Skin epidermis (tissue), 12 donors: ENCODE measurements around the gene C2.
A peak's percentile ranks its signal among the peaks of the same experiment; 100 is the strongest.
"Not testable (repeated sequence)": the region's sequence is repeated elsewhere in the genome, so short reads cannot be mapped to it uniquely, and the experiment has no call there.

ENCODE experiments used
- H3K27ac ChIP-seq, 21 experiments: fragments of 200-600 bp; sonication (generic) in 11 of 21; one replicate each; pipeline ENCODE4 v1.5.0; 2020; ENCODE audit warnings: mild to moderate bottlenecking in 3 of 21, inconsistent platforms in 2 of 21, moderate library complexity in 2 of 21
- H3K4me3 ChIP-seq, 7 experiments: fragments of 200-600 bp; sonication (generic) in 2 of 7; one replicate each; pipeline ENCODE4 v1.5.0; 2020; ENCODE audit warnings: inconsistent platforms in 2 of 7, mild to moderate bottlenecking in 2 of 7, moderate library complexity in 1 of 7

The C2 gene

DNA sequence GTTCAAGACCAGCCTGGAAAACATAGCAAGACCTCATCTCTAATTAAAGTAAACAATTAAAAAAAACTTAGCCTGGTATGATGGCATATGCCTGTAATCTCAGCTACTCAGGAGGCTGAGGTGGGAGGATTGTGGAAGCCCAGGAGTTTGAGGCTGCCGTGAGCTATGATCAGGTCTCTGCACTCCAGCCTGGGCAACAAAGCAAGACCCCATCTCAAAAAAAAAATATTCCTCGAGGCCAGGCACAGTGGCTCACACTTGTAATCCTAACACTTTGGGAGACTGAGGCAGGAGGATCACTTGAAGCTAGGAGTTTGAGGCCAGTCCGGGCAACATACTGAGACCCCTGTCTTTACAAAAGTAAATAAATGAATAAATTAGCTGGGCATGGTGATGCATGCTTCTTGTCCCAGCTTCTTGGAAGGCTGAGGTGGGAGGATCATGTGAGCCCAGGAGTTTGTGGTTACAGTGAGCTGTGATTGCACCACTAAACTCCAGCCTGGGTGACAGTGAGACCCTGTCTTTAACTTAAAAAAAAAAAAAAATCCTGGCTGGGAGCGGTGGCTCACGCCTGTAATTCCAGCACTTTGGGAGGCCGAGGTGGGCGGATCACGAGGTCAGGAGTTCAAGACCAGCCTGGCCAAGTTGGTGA lies 9.3 kb upstream of the C2 start:
- no peak overlapping the region for H3K4me3 ChIP-seq
- no peak overlapping the region for H3K27ac ChIP-seq

DNA sequence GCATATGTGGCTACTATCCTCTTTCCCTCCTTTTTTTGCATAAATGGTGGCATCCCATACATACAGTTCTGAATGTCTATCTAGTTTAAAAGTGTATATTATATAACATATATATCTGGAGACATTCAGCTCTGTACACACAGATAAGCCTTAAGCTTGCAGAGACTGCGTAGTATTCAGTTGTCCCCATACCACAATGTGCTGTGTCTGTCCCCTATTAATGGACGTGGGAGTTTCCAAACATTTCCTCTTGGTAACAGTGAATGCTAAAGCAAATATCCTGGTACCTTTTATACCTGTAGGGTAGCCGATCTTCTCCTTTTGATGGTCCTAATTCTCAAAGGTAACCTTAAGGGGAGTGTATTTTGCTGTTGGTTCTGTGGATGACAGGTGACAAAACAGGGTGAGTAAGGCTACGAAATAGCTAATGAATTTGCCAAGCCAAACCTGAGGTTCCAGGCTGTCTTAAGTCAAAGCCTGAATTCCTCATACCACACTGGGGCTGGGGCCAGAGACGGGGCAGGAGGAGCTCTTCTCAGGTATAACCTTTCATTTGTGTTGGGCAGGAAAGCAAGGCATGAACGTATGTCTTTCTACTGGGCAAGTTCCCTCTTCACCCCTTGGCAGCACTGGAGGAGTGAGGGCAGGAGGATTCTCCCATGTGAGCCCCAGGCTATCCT lies 7.8 kb upstream of the C2 start:
- Histone ChIP-seq H3K4me3 (no peak overlapping the region), H3K27ac (no peak overlapping the region)

DNA sequence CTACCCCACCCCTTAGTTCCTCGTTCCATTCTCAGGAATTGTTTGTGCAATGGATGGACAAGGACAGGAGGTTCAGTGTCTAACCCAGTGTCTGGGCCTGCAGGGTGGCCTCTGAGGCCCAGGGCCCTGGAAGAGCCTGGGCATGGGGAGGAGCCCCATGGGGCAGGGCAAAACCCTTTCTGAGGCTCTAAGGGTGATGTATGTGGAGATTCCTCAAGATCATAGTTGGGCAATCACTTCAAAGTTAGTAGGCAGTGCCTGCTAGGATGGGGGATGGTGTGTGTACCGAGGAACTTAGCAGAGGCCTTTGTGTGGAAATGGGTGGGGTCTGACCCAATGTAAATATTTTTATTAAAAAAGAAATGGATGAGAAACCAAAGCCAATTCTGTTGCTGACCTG lies 6.7 kb upstream of the C2 start:
- H3K27ac ChIP-seq: no peak overlapping the region
- H3K4me3 ChIP-seq: no peak overlapping the region

DNA sequence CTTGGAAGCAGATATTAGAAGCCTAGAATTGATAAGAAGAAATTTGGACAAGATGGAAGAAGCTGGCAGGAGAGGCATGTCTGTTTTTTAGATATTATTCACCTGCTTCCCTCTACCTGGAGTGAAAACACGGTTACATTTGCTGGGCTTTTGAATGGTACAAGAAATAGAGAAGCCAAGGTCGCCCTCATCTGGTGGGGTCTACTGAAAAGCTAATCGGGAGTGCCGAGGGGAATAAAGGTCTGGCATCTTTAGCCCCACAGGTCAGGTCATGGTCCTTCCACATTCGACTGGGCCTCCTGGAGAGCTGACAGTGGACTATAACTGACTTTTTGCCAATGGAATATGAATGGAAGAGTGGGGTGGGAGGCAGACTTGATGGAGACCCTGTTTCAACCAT lies 4.6 kb upstream of the C2 start:
- H3K4me3 ChIP-seq: no peak overlapping the region
- H3K27ac ChIP-seq: no peak overlapping the region

DNA sequence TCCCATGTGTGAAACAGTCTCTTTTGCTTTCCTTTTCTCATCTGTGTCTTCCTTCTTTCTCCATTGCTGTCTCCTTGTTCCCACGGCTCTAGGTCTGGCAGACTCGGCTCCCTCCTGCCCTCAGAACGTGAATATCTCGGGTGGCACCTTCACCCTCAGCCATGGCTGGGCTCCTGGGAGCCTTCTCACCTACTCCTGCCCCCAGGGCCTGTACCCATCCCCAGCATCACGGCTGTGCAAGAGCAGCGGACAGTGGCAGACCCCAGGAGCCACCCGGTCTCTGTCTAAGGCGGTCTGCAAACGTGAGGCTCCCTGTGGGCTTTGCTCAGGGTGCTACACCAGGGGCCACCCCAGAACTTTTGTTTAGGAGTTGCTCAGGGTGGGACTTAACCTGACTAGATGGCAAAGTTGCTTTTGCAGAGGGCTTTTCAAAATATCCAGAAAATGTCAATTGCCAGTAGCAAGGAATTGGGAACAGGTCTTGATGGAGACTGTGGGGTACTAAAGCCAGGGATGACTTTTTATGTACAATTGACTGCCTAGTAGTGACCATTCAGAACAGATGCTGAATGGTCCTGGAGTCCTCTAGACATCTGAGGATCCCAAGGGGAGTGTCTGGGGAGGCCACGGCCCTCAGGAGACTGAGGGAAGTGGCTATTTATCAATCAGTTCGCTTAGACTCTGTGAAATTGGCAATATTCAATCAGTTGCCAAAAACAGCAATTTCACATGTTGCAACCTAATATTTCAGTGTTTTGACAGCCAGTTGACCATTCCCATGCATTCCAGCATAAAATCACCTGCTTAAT lies 550 bp downstream of the C2 start:
- Histone ChIP-seq H3K27ac (peak overlapping the region in 11 of 21 experiments; percentile 8 to 76 (median 43)), H3K4me3 (peak overlapping the region in 3 of 7 experiments; percentile 6 to 34 (median 11))

DNA sequence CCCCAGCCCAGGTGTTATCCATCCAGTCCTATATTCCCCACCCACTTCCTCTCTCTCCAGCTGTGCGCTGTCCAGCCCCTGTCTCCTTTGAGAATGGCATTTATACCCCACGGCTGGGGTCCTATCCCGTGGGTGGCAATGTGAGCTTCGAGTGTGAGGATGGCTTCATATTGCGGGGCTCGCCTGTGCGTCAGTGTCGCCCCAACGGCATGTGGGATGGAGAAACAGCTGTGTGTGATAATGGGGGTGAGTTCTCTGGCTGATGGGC lies 1.1 kb downstream of the C2 start:
- Histone ChIP-seq H3K27ac (no peak overlapping the region), H3K4me3 (peak overlapping the region in 1 of 7 experiments; percentile 11)

DNA sequence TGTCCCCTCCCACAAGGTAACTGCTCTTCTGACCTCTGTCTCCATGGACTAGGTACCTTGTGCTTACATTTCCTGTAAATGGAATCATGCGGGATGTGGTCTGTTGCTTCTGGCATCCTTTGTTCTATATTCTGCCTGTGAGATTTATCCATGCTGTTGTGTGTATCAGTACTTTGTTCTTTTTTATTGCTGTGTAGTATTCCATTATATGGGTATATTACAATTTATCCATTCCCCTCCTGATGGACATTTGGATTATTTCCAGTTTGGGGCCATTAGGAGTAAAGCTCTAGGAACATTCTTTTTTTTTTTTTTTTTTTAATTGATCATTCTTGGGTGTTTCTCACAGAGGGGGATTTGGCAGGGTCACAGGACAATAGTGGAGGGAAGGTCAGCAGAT lies 3.4 kb downstream of the C2 start:
- H3K4me3 ChIP-seq: no peak overlapping the region
- no peak overlapping the region for H3K27ac ChIP-seq

DNA sequence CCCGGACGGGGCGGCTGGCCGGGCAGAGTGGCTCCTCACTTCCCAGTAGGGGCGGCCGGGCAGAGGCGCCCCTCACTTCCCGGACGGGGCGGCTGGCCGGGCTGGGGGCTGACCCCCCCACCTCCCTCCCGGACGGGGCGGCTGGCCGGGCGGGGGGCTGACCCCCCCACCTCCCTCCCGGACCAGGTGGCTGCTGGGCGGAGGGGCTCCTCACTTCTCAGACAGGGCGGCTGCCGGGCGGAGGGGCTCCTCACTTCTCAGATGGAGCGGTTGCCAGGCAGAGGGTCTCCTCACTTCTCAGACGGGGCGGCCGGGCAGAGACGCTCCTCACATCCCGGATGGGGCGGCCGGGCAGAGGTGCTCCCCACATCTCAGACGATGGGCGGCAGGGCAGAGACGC lies 4.6 kb downstream of the C2 start:
- peak overlapping the region in 3 of 7 experiments; percentile 14 to 34 (median 22) for H3K4me3 ChIP-seq
- not testable (repeated sequence) for H3K27ac ChIP-seq

DNA sequence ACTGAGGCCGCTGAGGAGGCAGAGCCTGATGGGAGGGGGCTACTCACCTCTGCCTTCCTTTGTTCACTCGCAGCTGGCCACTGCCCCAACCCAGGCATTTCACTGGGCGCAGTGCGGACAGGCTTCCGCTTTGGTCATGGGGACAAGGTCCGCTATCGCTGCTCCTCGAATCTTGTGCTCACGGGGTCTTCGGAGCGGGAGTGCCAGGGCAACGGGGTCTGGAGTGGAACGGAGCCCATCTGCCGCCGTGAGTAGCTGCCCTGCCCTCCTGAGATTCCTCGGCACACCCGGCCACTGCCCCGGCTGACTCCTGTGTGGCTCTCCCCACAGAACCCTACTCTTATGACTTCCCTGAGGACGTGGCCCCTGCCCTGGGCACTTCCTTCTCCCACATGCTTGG lies 6.0 kb downstream of the C2 start:
- no peak overlapping the region for H3K27ac ChIP-seq
- no peak overlapping the region for H3K4me3 ChIP-seq

DNA sequence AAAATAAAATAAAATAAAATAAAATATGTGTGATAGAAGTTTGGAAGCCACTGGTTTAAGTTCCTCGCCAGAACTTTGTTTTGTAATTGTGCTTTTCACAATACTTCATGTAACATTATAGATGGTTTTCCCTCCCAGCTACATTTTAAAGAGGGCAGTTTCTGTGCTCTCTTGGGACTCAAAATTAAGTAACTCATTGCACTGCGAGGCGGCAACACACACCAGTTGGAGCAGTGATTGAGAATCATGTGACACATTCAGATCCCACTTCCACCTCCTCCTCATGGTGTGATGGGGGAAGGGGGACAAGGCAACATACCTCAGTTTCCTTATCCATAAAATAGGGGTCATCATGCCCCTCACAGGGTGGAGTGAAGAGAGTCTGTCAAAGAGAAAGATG lies 7.5 kb downstream of the C2 start:
- Histone ChIP-seq H3K27ac (no peak overlapping the region), H3K4me3 (no peak overlapping the region)

DNA sequence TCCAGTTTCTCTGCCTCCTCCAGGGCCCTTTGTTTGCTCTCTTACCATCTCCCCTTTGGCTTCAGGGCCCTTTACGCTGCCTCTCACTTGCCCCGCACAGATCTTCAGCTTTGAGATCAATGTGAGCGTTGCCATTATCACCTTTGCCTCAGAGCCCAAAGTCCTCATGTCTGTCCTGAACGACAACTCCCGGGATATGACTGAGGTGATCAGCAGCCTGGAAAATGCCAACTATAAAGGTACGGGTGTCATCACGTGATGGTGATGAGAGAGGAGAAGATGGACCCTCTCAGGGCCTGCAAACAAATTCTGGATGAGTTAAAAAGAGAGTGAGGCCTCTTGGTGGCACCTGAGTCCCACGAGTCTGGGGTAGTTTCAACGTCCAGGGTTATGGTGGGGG lies 8.3 kb downstream of the C2 start:
- Histone ChIP-seq H3K4me3 (no peak overlapping the region), H3K27ac (no peak overlapping the region)

DNA sequence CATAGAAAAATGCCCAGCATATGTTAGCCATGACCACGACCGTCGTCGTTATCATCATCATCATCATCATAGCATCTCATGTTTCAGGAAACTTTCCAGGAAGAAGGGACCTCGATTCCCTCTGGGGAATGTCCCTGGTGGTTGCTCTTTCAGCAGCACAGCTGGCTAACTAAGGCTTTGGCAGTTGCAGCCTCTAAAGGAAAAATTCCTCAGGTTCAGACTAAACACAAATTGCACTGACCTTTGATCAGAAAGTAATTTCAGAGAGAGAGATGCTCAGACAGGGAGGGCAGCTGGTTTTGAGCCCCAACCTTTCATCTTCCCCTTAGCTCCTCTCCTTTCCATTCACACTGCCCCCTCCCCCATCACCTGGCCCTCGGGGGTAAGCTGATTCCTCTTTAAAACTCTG lies 12.7 kb downstream of the C2 start:
- Histone ChIP-seq H3K27ac (no peak overlapping the region), H3K4me3 (no peak overlapping the region)

DNA sequence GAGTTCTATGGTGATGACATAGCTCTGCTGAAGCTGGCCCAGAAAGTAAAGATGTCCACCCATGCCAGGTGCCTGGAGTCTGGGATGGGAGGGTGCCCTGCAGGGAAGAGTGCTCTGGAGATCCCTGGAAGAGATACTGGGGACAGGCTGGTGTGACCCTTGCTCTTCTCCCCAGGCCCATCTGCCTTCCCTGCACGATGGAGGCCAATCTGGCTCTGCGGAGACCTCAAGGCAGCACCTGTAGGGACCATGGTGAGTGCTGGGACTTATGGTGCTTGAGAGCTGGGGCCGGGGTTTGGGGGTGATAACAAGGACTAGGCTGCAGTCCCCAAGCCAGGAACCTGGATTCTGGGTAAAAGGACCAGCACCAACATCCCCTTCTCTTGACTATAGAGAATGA lies 16.2 kb downstream of the C2 start:
- Histone ChIP-seq H3K4me3 (no peak overlapping the region), H3K27ac (no peak overlapping the region)

DNA sequence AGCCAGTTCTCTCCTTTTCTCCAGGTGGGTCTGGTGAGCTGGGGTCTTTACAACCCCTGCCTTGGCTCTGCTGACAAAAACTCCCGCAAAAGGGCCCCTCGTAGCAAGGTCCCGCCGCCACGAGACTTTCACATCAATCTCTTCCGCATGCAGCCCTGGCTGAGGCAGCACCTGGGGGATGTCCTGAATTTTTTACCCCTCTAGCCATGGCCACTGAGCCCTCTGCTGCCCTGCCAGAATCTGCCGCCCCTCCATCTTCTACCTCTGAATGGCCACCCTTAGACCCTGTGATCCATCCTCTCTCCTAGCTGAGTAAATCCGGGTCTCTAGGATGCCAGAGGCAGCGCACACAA lies 17.6 kb downstream of the C2 start:
- peak overlapping the region in 2 of 7 experiments; percentile 23 to 26 for H3K4me3 ChIP-seq
- H3K27ac ChIP-seq: peak overlapping the region in 20 of 21 experiments; percentile 25 to 92 (median 83)

DNA sequence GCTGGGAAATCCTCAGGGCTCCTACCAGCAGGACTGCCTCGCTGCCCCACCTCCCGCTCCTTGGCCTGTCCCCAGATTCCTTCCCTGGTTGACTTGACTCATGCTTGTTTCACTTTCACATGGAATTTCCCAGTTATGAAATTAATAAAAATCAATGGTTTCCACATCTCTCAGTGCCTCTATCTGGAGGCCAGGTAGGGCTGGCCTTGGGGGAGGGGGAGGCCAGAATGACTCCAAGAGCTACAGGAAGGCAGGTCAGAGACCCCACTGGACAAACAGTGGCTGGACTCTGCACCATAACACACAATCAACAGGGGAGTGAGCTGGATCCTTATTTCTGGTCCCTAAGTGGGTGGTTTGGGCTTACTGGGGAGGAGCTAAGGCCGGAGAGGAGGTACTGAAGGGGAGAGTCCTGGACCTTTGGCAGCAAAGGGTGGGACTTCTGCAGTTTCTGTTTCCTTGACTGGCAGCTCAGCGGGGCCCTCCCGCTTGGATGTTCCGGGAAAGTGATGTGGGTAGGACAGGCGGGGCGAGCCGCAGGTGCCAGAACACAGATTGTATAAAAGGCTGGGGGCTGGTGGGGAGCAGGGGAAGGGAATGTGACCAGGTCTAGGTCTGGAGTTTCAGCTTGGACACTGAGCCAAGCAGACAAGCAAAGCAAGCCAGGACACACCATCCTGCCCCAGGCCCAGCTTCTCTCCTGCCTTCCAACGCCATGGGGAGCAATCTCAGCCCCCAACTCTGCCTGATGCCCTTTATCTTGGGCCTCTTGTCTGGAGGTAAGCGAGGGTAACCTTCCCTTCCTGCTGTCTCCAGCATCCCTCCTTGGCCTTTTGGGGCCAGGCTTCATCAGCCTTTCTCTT lies 18.2 kb downstream of the C2 start, which contains the start of gene CFB:
CFB (plus strand) TSS at position 589 of the 863 bp plus-strand sequence; CDS start at position 716, 127 bp downstream.
- Histone ChIP-seq H3K4me3 (peak within 1 kb of the TSS in 3 of 7 experiments; percentile 0 to 26 (median 23)), H3K27ac (peak within 1 kb of the TSS in 20 of 21 experiments; percentile 25 to 92 (median 83))

DNA sequence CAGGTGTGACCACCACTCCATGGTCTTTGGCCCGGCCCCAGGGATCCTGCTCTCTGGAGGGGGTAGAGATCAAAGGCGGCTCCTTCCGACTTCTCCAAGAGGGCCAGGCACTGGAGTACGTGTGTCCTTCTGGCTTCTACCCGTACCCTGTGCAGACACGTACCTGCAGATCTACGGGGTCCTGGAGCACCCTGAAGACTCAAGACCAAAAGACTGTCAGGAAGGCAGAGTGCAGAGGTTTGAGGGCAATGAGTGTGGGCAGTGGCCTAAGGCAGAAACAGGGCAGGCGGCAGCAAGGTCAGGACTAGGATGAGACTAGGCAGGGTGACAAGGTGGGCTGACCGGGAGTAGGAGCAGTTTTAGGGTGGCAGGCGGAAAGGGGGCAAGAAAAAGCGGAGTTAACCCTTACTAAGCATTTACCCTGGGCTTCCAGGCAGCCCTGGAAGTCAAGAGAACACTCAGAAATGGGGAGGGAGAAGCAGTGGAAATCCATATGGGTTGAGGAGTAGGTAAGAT lies 18.9 kb downstream of the C2 start:
- H3K27ac ChIP-seq: peak overlapping the region in 18 of 21 experiments; percentile 25 to 92 (median 84)
- H3K4me3 ChIP-seq: peak overlapping the region in 3 of 7 experiments; percentile 0 to 26 (median 23)

DNA sequence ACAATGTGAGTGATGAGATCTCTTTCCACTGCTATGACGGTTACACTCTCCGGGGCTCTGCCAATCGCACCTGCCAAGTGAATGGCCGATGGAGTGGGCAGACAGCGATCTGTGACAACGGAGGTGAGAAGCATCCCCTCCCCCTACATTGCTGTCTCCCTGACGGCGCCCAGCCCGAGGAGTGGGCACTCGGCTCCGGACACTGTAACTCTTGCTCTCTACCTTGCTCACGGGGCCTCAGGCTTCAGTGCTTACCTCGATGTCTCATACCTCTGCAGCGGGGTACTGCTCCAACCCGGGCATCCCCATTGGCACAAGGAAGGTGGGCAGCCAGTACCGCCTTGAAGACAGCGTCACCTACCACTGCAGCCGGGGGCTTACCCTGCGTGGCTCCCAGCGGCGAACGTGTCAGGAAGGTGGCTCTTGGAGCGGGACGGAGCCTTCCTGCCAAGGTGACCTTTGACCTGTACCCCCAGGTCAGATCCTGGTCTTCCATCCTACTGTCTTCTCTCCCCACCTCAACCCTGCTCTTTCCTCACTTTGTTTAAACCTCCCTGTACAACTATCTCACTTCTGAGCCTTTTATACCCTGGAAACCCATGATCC lies 19.7 kb downstream of the C2 start:
- H3K27ac ChIP-seq: peak overlapping the region in 9 of 21 experiments; percentile 16 to 92 (median 85)
- H3K4me3 ChIP-seq: no peak overlapping the region

DNA sequence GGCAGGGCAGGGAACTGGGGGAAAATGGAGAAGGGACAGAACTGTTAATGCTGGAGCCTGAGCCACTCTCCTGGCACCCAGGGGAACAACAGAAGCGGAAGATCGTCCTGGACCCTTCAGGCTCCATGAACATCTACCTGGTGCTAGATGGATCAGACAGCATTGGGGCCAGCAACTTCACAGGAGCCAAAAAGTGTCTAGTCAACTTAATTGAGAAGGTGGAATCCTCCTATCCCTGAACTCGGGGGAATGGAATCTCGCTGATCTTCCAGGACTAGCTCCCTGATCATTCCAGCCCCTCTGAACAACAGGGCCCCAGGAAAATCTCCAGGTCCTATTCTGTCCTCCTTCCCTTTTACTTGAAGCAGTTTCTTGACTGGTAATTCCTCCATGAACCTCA lies 20.3 kb downstream of the C2 start:
- no peak overlapping the region for H3K4me3 ChIP-seq
- peak overlapping the region in 3 of 21 experiments; percentile 1 to 45 (median 16) for H3K27ac ChIP-seq

DNA sequence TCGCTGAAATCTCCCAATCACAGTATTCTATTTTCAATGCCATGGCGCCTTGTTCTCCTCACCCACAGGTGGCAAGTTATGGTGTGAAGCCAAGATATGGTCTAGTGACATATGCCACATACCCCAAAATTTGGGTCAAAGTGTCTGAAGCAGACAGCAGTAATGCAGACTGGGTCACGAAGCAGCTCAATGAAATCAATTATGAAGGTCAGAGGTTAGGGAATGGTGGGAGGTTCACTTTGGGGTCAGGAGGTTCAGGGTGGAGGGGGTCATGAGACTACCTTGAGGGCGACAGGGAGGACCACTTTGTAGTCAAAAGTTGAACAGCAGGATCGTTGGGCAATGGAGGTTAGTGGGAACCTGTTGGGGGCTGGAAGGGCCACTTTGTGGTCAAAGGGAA lies 20.8 kb downstream of the C2 start:
- no peak overlapping the region for H3K4me3 ChIP-seq

More for the DNA sequence above, 20.8 kb downstream of the C2 start:
- peak overlapping the region in 2 of 21 experiments; percentile 38 to 45 for H3K27ac ChIP-seq
